Right ventricle myocardium superior (tissue), 1 donor: Measurements from ENCODE around the gene MYO3A. TPM values are rescaled to one million over a fixed set of nuclear protein-coding genes. Genes with fewer than 3 reads are reported as not detected.

Source experiments
- ATAC-seq: fragments of 200-7000 bp; cut with Tn5 transposase; one replicate; pipeline ENCODE4 v1.9.1; 2020; ENCODE audit warnings: mild to moderate bottlenecking; ENCODE audit not compliant: poor library complexity
- DNase-seq: peaks from one replicate; pipeline ENCODE4 v3.0.0-alpha.2; 2020
- intact Hi-C: fragments of 100-400 bp; cut with DNase I; formaldehyde crosslinking; loops from one replicate; pipeline ENCODE4 v1.11.2; 2022
- total RNA-seq: library from RNA; stranded (reverse); fragmentation: NEBNext Ultra II Directional; extraction: Animal tissue kit (Norgen Biotek cat#: 25700); gene quantifications from one replicate; pipeline ENCODE4 v1.2.1, GENCODE V29; 2021
- donor health status: DM: no; HTN: yes; CAD: no; lungs with severe emphysema.

The MYO3A gene
- total RNA-seq, 1 donor from 2014 or later, result not detected

- no peak for DNase-seq
- intact Hi-C loops, result no loop called here
- no peak for ATAC-seq
Measured at GRCh38 chr10:26222563-26222962, 288.5 kb downstream of the MYO3A start.

GRCh38 chr10:26225322-26225721 is 291.3 kb downstream of the MYO3A start:
- ATAC-seq (no peak), DNase-seq (no peak)
- intact Hi-C loops, result no loop called here

- DNase-seq, result no peak
- ATAC-seq, result no peak
- intact Hi-C loops, result no loop called here
Measured at GRCh38 chr10:26227786-26228185, 293.8 kb downstream of the MYO3A start.

GRCh38 chr10:26232174-26232573 is 298.1 kb downstream of the MYO3A start:
- intact Hi-C loops, result no loop called here
- DNase-seq, result no peak
- ATAC-seq, result no peak

- ATAC-seq (no peak), DNase-seq (no peak)
- intact Hi-C loops, result no loop called here
Measured at GRCh38 chr10:26235761-26236160, 301.7 kb downstream of the MYO3A start.

- ATAC-seq (no peak), DNase-seq (no peak)
- intact Hi-C loops, result no loop called here
Measured at GRCh38 chr10:26238378-26238777, 304.3 kb downstream of the MYO3A start.

- DNase-seq, result no peak
- no peak for ATAC-seq
- intact Hi-C loops, result no loop called here
Measured at GRCh38 chr10:26242706-26243350, 308.8 kb downstream of the MYO3A start.

GRCh38 chr10:26243351-26243720 is 309.3 kb downstream of the MYO3A start:
- intact Hi-C loops, result no loop called here
- no peak for ATAC-seq

GRCh38 chr10:26249681-26250080 is 315.7 kb downstream of the MYO3A start:
- ATAC-seq (no peak), DNase-seq (no peak)
- intact Hi-C loops, result no loop called here

More at GRCh38 chr10:26243351-26243720, 309.3 kb downstream of the MYO3A start:
- no peak for DNase-seq

- intact Hi-C loops, result no loop called here
- DNase-seq (no peak), ATAC-seq (no peak)
Measured at GRCh38 chr10:26251925-26252324, 317.9 kb downstream of the MYO3A start.

- ATAC-seq (no peak), DNase-seq (no peak)
- intact Hi-C loops, result no loop called here
Measured at GRCh38 chr10:26254616-26255015, 320.6 kb downstream of the MYO3A start.

- ATAC-seq, result no peak
- intact Hi-C loops, result no loop called here
Measured at GRCh38 chr10:26259341-26259740, 325.3 kb downstream of the MYO3A start.

More at GRCh38 chr10:26259341-26259740, 325.3 kb downstream of the MYO3A start:
- no peak for DNase-seq
